ENCODE results near the gene CHRNB2.

GRCh38 chr1:154590756-154591155 lies 23.2 kb downstream of the CHRNB2 start:
- no peak for TF ChIP-seq CTCF (IDR thresholded peaks at IDR 0.05)
- no peak for TF ChIP-seq POLR2A (IDR thresholded peaks at IDR 0.05)
